ENCODE data around the gene UBE2D2.
A peak's percentile ranks its signal among the peaks of the same experiment; 100 is the strongest.
"Not testable (repeated sequence)": the region's sequence is repeated elsewhere in the genome, so short reads cannot be mapped to it uniquely, and the experiment has no call there.

UBE2D2 gene

GRCh38 chr5:139549162-139549894 lies 11.8 kb upstream of the UBE2D2 start:
- no peak for DNase-seq

DNA sequence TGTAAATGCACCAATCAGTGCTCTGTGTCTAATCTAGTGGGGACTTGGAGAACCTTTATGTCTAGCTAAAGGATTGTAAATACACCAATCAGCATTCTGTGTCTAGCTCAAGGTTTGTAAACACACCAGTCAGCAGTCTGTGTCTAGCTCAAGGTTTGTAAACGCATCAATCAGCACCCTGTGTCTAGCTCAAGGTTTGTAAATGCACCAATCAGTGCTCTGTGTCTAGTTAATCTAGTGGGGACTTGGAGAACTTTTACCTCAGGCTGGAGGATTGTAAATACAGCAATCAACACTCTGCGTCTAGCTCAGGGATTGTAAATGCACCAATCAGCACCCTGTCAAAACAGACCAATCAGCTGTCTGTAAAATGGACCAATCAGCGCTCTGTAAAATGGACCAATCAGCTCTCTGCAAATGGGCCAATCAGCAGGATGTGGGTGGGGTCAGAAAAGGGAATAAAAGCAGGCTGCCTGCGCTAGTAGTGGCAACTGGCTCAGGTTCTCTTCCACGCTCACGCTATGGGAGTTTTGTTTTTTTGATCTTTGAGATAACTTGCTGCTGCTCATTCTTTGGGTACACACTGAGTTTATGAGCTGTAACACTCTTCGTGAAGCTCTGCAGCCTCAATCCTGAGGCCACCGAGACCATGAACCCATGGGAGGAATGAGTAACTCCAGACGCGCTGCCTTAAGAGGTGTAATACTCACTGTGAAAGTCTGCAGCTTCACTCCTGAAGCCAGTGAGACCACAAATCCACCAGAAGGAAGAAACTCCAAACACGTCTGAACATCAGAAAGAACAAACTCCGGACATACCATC lies 10.9 kb upstream of the UBE2D2 start:
- DNase-seq = not testable (repeated sequence)

DNA sequence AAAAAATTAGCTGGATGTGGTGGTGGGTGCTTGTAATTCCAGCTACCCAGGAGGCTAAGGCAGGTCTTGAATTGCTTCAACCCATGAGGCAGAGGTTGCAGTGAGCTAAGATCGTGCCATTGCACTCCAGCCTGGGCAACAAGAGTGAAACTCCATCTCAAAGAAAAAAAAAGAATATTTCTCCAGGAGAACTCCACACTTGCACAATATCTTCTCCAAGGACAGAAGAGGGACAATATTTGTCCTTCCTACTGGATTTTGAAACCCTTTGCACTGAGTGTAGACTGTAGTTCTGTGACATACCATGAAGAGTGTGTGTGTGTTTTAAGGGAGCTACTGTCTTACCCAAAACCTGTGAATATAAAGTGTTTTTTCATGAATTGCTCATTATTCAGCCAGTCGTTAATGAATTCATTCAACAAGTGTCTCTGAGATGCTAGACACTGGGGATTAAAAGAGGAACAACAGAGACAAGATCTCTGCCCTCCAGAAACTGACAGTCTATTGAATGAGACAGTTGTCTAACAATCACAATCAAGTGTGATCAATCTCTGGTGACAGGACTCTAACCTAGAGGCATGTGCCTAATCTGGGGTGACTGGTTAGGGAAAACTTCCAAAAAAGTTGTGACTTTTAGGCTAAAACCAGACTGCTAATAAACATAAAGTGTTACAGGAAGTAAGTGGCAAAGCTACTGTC lies 9.8 kb upstream of the UBE2D2 start:
- peak; percentile 43 for DNase-seq

DNA sequence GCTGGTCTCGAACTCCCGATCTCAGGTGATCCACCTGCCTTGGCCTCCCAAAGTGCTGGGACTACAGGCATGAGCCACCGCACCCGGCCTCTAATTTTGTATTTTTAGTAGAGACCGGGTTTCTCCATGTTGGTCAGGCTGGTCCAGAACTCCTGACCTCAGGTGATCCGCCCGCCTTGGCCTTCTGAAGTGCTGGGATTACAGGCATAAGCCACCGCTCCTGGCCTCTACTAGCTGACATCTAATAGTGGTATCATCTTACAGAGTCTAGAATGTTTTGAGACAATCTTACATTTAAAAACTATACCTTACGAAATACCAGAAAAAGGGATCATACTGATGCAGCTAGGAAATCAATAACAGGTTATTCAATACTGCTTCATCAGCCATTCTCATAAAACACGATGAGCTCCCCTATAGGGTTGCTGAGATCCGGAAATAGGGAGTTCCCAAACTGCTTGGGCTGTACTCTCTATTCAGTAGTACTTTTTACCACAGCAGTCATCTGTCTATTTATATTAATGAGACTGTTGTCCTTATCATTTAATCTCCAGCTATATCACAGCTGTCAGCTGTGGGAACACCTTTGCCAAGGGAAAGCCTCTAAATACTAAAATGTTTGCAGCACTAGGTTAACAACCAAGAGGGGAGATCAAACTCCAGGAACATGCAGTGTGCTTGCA lies 8.1 kb upstream of the UBE2D2 start:
- DNase-seq = no peak

GRCh38 chr5:139554264-139554663 lies 6.9 kb upstream of the UBE2D2 start:
- no peak for DNase-seq

GRCh38 chr5:139557811-139558210 lies 3.3 kb upstream of the UBE2D2 start:
- no peak for DNase-seq

- peak; percentile 74 for DNase-seq
These were observed 714 bp downstream of the UBE2D2 start for GRCh38 chr5:139561655-139562451.

- DNase-seq = peak; percentile 12
These were observed 1.7 kb downstream of the UBE2D2 start for GRCh38 chr5:139562847-139563246.

DNA sequence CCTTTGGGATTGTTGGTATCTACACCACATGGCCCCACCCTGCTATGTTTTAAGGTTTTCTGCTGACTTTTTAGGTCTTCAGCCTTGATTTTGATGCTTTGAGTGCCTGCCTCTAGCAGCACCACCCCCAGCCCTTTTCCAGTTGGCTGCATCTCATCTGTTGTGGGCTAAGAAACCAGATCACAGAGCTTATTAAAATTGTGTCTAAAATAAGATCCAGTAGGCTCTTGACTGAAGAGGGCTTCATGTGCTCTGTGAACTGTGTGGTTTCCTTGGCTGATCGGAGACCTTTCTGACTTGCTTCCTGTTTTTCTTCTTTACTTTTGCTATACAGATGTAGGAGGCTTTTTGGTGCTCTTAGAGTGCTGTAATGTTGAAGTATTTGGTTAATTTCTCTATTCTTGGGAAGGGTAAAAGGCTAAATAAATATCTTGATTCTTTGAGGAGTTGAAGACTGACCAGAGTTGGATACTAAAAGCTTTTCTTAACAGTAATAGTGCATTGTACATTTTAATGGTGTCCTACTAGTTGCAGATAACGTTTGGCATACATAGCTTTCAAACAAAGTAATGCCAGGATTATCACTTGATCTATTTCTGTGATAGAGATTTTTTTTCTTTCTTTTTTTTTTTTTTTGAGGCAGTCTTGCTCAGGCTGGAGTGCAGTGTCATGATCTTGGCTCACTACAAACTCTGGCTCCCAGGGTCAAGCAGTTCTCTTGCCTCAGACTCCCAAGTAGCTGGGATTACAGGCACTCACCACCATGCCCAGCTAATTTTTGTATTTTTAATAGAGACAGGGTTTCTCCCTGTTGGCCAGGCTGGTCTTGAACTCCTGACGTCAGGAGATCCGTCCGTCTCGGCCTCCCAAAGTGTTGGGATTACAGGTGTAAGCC lies 4.5 kb downstream of the UBE2D2 start:
- peak; percentile 80 for DNase-seq

DNA sequence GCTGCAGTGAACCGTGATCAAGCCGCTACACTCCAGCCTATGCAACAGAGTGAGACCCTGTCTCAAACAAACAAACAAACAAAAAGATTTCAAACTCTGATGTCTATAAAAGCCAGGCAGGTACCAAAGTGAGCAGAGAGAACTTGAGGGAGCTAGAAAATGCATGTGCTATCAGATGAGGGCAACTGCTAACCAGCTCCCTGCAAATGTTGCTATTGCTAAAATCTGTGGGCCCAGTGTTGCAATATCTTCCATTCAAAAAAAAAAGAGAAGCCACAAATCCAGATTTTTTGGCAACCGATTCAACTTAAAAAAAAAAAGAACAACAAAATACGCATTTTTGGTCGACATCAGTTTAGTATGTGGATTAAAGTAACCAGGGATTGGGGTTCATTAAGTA lies 5.5 kb downstream of the UBE2D2 start:
- no peak for DNase-seq

- no peak for DNase-seq
These were observed 8.3 kb downstream of the UBE2D2 start for GRCh38 chr5:139569270-139569955.

- no peak for DNase-seq
These were observed 10.4 kb downstream of the UBE2D2 start for GRCh38 chr5:139571543-139571942.

GRCh38 chr5:139571966-139572365 lies 10.8 kb downstream of the UBE2D2 start:
- DNase-seq = no peak

DNA sequence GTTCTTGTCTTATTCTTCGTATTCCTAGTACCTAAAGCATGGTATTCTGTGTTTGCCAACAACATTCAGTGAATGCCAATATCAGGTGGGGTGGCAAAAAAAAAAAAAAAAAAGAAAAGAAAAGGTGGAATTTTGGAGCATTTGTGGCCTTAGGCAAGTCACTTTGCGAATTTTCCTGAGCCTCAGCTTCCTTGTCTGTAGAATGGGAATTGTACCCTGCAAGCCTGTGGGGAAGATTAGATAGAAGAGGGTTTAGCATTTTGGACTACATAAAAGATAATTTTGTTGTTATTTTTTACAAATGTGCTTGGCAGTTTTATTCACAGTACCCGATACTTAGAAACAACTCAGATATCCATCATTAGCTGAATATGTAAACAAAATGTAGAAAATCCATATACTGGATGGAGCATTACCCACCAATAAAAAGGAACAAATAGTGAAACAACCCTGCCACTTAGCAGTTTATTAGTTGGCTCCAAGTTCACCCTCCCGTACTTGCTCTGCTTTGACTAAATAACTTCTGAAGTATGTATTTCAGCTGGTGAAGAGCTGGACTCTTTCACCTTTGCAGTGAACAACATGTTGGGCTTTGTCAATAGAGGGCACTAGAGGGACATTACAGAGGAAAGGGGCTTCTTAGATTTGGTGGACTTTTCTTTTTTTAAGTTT lies 13.6 kb downstream of the UBE2D2 start:
- peak; percentile 69 for DNase-seq

DNA sequence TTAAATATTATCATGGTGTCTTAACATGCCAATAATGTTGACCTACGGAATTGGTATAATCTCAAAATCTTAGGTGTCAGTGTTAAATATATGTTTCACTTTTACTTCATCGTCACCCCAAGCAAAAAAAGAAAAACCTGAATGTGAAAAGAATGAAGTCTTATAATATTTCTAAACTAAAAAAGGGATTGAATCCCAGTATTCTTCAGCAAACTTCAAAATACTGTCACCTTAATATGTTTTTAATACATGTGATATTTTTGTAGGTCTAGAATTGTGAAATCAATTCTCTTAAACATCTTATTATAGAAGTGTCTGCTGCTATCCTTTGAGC lies 14.1 kb downstream of the UBE2D2 start:
- no peak for DNase-seq

DNA sequence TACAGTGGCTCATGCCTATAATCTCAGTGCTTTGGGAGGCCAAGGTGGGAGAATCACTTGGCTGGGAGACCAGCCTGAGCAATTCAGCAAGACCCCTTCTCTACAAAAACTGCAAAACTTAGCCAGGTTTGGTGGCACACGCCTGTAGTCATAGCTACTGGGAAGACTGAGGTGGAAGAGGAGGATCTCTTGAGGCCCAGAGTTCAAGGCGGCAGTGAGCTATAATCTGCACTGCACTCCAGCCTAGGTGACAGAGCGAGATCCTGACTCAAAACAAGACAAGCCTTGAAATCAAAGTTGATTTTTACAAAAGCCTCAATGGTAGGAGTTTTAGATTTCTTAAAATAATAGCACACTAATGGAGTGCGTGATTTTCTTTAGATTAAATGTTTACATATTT lies 14.6 kb downstream of the UBE2D2 start:
- DNase-seq = no peak

GRCh38 chr5:139577689-139578290 lies 16.7 kb downstream of the UBE2D2 start:
- DNase-seq = no peak

GRCh38 chr5:139578325-139578724 lies 17.2 kb downstream of the UBE2D2 start:
- no peak for DNase-seq

DNA sequence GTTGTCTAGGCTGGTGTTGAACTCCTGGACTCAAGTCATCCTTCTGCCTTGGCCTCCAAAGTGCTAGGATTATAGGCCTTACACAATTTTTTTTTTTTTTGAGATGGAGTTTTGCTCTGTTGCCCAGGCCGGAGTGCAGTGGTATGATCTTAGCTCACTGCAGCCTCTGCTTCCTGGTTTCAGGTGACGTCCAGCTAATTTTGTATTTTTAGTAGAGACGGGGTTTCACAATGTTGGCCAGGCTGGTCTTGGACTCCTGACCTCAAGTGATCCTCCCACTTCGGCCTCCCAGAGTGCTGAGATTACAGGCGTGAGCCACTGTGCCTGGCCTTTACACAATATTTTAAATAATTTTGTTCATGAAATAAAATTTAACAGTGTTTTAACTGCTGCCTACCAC lies 21.0 kb downstream of the UBE2D2 start:
- DNase-seq = not testable (repeated sequence)

- DNase-seq = no peak
These were observed 23.0 kb downstream of the UBE2D2 start for GRCh38 chr5:139584137-139584536.

All from OCI-M1 (cell line).